Measurements from ENCODE around the gene PDE1A. TPM values are rescaled to one million over a fixed set of nuclear protein-coding genes. Genes with fewer than 3 reads are reported as not detected.

PDE1A gene
- total and polyA plus RNA-seq, 10 of the 15 experiments (the other 5 are each of a cell fraction or from before 2014, with no cell fraction given): 1.1 TPM; not detected in 9

DNA sequence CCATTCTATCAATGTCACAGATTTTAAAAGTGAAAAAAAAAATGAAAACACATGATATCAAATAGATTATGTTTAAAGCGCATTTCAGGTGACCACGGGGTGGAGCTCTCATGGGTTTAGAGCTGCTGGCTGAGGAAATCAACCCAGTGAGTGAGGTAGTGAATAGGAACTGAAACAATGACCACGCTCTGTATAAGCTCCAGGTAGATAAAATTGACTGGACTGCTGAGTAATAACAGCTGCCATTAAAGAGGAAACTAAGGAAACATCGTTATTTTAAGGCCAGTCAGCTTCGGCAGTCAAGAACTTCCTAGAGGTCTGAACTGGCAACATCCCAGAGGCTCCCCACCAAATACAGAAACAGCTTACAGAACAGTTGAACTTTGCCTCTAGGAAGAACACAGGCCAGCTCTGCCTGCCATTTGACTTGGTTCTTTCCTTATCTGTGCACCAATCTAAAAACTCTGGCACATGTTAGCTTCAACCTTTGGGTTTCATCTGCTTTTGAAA, 185.9 kb downstream of the PDE1A start (continued):
- no peak for TF ChIP-seq ZNF622 (IDR thresholded peaks at IDR 0.05)
- TF ChIP-seq EP300 (IDR thresholded peaks at IDR 0.05; ENCODE audit: borderline replicate concordance in 1 of 2, control insufficient read depth in 1 of 2, low read depth in 2 of 2, low read length in 2 of 2): peak in 1 of 2 experiments; percentile 36; a peak in 1 of 4 replicates
- peak; percentile 64 for TF ChIP-seq RAD21 (IDR thresholded peaks at IDR 0.05; ENCODE audit: insufficient read depth, low read depth, low read length)
- TF ChIP-seq CREM (IDR thresholded peaks at IDR 0.05; ENCODE audit: low read depth): peak; percentile 56; the same call in 1 of the 2 replicates
- TF ChIP-seq SPI1 (IDR thresholded peaks at IDR 0.05; ENCODE audit: borderline replicate concordance, insufficient read depth, low read depth, low read length): peak; percentile 86
- TF ChIP-seq BACH1 (IDR thresholded peaks at IDR 0.05; ENCODE audit: borderline replicate concordance): peak; percentile 86
- TF ChIP-seq CBX3 (IDR thresholded peaks at IDR 0.05; ENCODE audit: borderline replicate concordance, low read depth): no peak
- no peak for TF ChIP-seq MEF2A (IDR thresholded peaks at IDR 0.05; ENCODE audit: insufficient read depth, low read depth, low read length)
- peak; percentile 75 for TF ChIP-seq ATF7 (IDR thresholded peaks at IDR 0.05; ENCODE audit: low read depth)
- 0 out of 2 replicates have a peak, but pooled peaks have one; percentile 19 for TF ChIP-seq MTA2 (IDR thresholded peaks at IDR 0.05; ENCODE audit: low read depth)
- no peak for TF ChIP-seq POLR2AphosphoS2 (IDR thresholded peaks at IDR 0.05; ENCODE audit: low read depth, low read length)
- TF ChIP-seq EED (IDR thresholded peaks at IDR 0.05; ENCODE audit: low read depth): peak; percentile 74
- no peak for TF ChIP-seq MTA3 (IDR thresholded peaks at IDR 0.05; ENCODE audit: borderline replicate concordance, low read length)
- peak; percentile 73 for TF ChIP-seq JUNB (IDR thresholded peaks at IDR 0.05)
- peak; percentile 85 for TF ChIP-seq IRF4 (IDR thresholded peaks at IDR 0.05; ENCODE audit: low read depth, low read length)
- peak; percentile 48; the same call in 1 of the 2 replicates for TF ChIP-seq NFIC (IDR thresholded peaks at IDR 0.05; ENCODE audit: low read depth, low read length)
- TF ChIP-seq CREB1 (IDR thresholded peaks at IDR 0.05; ENCODE audit: low read depth): 0 out of 2 replicates have a peak, but pooled peaks have one; percentile 36
- TF ChIP-seq ZNF207 (IDR thresholded peaks at IDR 0.05; ENCODE audit: borderline replicate concordance): no peak
- TF ChIP-seq NR2F1 (conservative IDR thresholded peaks at IDR 0.05): no peak
- peak in 1 of 2 experiments; percentile 94; a peak in 2 of 4 replicates for TF ChIP-seq ETV6 (conservative IDR thresholded peaks at IDR 0.05 in 1 of 2, IDR thresholded peaks at IDR 0.05 in 1 of 2; ENCODE audit: borderline replicate concordance in 1 of 2, low read depth in 1 of 2)
- TF ChIP-seq SMAD5 (IDR thresholded peaks at IDR 0.05; ENCODE audit: low read depth): no peak
- TF ChIP-seq TCF12 (IDR thresholded peaks at IDR 0.05; ENCODE audit: low read depth, low read length): 0 out of 2 replicates have a peak, but pooled peaks have one; percentile 33
- TF ChIP-seq, protein P1, sequence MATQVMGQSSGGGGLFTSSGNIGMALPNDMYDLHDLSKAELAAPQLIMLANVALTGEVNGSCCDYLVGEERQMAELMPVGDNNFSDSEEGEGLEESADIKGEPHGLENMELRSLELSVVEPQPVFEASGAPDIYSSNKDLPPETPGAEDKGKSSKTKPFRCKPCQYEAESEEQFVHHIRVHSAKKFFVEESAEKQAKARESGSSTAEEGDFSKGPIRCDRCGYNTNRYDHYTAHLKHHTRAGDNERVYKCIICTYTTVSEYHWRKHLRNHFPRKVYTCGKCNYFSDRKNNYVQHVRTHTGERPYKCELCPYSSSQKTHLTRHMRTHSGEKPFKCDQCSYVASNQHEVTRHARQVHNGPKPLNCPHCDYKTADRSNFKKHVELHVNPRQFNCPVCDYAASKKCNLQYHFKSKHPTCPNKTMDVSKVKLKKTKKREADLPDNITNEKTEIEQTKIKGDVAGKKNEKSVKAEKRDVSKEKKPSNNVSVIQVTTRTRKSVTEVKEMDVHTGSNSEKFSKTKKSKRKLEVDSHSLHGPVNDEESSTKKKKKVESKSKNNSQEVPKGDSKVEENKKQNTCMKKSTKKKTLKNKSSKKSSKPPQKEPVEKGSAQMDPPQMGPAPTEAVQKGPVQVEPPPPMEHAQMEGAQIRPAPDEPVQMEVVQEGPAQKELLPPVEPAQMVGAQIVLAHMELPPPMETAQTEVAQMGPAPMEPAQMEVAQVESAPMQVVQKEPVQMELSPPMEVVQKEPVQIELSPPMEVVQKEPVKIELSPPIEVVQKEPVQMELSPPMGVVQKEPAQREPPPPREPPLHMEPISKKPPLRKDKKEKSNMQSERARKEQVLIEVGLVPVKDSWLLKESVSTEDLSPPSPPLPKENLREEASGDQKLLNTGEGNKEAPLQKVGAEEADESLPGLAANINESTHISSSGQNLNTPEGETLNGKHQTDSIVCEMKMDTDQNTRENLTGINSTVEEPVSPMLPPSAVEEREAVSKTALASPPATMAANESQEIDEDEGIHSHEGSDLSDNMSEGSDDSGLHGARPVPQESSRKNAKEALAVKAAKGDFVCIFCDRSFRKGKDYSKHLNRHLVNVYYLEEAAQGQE (IDR thresholded peaks at IDR 0.05; ENCODE audit: low read depth, low read length): no peak
- TF ChIP-seq, protein P2, sequence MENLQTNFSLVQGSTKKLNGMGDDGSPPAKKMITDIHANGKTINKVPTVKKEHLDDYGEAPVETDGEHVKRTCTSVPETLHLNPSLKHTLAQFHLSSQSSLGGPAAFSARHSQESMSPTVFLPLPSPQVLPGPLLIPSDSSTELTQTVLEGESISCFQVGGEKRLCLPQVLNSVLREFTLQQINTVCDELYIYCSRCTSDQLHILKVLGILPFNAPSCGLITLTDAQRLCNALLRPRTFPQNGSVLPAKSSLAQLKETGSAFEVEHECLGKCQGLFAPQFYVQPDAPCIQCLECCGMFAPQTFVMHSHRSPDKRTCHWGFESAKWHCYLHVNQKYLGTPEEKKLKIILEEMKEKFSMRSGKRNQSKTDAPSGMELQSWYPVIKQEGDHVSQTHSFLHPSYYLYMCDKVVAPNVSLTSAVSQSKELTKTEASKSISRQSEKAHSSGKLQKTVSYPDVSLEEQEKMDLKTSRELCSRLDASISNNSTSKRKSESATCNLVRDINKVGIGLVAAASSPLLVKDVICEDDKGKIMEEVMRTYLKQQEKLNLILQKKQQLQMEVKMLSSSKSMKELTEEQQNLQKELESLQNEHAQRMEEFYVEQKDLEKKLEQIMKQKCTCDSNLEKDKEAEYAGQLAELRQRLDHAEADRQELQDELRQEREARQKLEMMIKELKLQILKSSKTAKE (IDR thresholded peaks at IDR 0.05; ENCODE audit: low read depth, poor library complexity, severe bottlenecking): no peak

Measured in GM12878 (cell line).